Stimulated activated CD4-positive, alpha-beta T cell treated with anti-CD3 and anti-CD28 coated beads, Interleukin-2, amount 100 ng/mL, for 48 hours (primary cell): ENCODE data around the gene NCK2.
A peak's percentile ranks its signal among the peaks of the same experiment; 100 is the strongest.

Source experiments
- DNase-seq, 2 donors: peaks; one replicate each; pipeline ENCODE4 v3.0.0-alpha.2; 2020

The NCK2 gene

DNA sequence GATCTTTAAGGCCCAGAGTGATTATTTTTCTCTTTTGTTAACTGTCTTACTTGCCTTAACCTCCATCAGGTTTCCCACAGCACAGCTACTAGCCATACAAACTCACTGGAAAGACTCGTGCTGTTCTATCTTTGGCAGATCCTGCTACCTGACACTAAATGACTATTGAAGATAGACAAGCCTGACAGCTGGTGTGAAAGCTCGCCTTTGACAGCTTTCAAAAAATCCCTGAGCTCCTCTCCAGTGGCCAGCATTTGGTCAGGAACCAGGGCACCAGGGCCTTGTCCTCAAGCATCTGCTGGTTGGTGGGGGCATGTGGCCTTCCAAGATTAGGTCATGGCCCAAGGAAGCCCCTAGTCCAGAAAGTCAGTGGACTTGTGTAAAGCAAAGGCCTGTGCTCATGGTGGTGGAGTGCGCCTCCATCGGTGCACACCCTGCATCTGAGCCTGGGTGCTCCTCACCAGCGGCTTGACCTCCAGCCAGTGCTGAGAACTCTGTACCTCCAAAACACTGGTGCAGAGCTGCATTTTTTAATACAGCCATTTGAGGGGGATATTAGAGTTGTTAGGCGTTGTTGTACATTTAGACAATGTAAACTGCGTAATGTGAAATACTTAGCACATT, 158.5 kb downstream of the NCK2 start:
- DNase-seq, result no peak

DNA sequence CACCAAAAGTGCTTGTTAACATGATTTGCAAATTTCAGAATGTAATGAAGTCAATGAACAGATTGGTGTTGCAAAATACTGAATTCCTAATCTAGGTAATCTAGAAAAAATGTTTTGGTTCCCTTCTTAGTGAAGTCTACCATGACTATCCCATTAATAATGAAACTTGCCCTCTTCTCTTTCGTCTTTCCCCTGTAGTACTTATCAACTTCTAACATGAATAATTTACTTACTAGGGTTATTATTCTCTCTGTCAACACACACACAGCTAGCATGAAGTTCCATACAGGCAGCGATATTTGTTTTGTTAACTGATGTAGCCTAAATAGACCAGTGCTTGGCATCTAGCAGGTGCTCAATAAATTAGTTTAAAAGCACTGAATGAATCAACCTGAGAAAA, 160.2 kb downstream of the NCK2 start:
- DNase-seq, result no peak

DNA sequence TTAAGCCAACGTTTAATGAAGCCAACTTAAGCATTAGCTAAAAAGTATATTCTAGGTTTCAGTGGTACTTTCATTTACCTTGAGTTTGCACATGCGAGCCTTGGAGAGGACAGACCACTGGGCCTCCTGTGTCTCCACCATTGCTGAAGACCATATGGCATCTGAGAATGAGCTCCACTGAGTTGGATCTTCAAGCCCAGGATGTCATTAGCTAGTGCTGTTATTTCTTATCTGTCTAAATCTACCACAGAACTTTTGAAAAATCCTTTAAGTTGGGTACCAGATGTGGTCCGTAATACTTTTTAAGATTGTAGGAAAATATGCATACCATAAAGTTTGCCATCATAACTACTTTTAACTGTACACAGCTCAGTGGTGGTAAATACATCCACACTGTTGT, 161.8 kb downstream of the NCK2 start:
- no peak for DNase-seq

DNA sequence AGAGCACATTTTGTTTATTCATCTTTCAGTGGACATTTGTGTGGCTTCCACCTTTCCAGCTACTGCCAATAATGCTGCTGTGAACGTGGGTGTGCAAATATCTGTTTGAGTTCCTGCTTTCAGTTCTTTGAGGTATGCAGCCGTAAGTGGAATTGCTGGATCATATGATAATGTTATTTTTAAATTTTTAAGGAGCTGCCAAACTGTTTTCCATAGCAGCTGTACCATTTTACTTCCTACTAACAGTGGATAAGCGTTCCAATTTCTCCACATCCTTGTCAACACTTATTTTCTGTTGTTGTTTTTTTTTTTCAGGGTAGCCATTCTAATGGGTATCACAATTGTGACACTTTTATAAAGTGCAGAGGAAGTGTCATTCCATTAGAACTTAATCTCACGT, 162.5 kb downstream of the NCK2 start:
- DNase-seq, result no peak

DNA sequence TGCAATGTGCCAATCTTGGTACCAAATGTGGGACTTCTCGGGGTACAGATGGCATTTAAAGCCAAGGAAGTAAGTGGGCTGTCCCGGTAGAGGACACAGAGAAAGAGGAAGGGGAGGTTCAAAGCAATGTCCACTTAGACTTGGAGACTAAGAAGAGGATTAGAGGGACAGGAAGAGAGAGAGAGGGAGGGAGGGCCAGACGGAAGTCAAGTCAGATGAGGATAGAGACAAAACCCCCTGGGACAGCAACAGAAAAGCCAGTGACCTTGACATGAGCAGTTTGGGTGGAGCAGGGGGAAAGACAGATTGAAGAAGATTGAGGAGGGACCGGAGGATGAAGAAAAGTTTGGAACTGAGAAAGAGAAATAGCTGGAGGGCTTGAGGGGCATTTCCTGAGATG, 164.5 kb downstream of the NCK2 start:
- no peak for DNase-seq

DNA sequence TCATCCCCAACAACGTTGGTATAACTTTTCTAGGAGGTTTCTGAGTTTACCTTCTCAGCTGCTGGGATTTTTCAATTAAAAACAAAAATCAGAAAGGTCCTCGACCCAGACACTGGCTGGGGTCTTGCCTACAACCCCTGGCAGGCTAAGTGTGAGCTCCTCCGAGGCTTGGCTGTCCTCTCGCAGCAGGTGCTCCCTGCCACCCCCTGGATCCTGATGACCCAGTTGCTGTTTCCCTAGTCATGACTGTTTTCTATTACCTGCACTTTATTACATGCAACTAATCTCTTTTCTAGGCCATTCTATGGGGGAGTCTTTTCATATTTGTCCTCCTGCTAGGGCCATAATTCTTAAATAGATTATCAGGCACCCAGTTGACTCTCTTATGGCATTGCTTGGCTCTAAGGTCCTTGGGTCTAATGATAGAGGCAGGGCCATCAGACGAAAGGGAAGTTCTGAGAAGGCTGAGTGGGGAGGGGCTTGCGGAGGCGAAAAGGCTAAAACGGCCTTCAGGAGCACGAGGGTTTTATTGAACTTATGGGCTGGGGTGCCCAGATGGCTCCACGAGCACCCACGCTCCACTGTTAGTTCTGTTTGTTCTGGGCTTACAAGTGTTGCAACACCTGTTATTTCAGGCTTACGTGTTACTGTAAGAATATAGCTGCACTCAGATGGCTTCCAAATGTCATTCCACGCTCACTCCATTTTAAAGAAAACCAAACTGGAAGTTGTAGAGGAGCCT, 166.0 kb downstream of the NCK2 start:
- DNase-seq, result no peak

DNA sequence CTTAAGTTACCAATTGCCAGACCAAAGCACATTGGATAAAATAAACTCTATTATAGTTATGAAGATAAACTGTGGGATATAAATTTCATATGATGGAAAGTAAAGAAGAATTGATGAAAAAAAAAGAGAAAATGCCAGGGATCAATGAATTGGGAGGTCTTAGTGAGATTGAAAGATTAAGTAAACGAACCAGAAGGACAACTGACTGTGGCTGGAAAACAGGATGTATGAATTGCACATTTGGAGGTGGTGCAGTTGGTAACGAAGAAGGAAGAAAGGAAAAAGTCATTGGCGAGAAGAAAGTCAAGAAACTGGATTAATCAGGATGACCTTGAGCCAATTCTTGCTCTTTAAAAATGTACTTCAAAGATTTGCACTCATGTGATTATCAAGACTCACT, 166.7 kb downstream of the NCK2 start:
- no peak for DNase-seq

DNA sequence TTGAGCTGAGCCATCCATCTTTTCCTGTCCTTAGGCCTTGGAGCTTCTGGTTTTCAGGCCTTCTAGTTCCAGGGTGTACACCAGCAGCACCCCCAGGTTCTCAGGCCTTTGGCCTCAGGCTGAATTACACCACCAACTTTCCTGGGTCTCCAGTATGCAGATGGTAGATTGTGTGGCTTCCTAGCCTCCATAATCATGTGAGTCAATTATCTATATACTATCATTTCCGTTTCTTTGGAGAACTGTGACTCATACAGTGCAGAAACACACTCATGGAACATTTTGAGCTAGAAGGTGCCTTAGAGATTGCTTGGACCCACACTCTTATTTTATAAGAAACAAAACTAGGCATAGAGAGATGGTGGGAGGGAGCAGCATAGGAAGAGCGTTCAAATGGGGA, 167.4 kb downstream of the NCK2 start:
- no peak for DNase-seq

DNA sequence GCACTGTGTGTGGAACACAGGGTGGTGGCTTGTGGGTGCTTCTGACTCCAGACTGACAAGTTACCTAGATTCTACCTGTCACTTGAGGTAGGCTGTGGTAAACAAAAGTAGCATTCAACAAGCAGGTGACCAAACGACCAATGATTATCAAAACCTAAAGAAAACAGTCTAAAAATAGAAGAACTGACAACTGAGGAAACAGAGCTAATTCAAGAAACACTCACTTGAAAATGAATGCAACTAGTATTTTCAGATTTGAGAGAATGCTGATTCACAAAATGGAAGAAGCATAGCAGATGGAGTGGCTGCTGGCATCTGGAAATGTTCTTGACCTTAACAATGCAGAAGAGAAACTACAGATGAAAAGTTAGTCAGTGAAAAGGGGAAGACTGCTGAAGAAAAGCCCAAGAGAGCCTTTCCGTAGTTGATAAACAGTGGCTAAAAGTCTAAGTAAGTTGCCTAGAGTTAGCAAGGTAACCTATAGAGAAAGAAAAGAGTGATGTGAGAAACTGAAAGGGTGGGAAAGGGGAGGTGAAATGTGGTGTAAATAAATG, 170.4 kb downstream of the NCK2 start:
- no peak for DNase-seq

DNA sequence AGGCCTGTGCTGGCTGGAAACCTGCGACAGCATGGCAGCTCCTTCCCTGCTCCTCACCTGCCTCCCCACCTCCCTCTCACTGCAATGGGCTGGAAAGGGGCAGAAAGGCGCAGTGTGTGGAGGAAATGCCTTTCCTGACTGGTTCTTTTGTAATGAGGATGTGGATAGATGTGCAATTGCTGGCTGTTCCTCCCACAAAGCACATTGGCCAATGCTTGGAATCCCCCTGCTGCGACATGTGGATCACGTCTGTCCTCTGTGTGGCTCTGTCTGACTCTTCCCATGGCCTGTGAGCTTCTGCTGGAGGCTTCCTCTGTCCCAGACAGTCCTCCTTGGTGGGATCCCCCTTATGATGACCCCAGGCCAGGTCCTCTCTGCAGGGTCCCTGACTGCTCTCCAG, 172.5 kb downstream of the NCK2 start:
- DNase-seq, result no peak

DNA sequence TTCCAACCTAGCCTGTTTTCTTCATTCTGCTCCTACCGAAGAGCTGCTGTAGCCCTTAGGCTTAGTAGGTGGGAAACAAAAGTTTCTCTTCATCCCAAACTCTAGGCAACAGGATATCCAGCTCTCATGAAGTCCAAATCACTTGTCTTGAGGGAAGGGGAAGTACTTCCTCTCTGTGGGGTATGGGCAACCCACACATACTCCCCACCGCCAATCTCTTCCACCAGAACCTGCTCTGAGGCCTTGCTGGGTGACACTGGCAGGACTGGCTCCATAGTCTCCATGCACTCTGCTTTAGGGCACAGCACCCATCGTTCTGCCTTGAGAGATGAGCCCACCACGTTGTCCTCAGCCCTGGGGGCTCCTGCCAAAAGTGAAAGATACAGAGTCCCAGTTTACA, 173.0 kb downstream of the NCK2 start:
- no peak for DNase-seq

DNA sequence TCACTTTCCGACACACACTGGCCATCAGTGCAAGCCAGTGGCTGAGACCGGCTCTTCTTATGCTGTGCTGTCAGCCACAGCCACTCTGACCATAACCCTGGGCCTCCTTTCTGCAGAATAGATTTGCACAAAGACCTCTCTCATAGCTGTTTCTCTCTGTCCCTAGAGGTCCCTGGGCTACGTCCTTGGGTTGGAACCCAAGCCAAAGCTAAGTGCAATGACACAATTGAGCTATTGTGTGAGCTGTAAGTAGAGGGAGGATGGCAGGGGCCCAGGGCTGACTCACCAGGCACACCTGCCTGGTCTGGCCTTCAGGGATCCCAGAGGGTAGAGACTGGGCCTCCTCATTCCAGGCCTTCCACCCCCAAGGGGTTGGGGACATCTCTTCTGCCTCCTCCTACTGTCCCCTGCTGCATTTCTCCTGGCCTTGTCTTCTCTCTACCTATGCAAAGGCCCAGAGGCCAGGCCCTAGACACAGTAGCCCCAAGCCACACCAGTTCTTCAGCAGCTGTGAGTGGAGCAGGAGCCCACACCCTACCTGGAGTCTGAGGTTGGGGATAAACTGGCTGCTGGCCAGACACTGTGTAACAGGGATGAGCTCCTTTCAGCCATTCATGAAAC, 174.6 kb downstream of the NCK2 start:
- no peak for DNase-seq

DNA sequence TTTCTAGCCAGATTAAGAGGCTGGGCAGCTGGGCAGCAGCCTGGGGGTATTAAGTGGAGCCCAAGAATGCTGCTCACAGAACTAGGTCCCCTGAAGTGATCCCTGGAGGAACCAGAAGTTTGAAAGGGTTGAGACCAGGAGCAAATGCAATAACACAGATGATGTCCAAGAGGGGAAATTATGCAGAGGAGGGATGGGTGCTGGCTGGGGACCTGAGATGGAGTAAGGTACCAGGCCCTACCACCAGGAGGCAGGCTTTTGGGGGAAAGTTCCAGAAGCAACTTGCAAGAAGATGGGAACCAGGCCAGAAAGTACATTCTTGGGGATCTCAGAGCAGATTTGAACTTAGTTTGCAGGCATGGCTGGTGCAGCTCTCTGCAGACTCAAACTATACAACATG, 175.1 kb downstream of the NCK2 start:
- peak; percentile 50 to 52 for DNase-seq

DNA sequence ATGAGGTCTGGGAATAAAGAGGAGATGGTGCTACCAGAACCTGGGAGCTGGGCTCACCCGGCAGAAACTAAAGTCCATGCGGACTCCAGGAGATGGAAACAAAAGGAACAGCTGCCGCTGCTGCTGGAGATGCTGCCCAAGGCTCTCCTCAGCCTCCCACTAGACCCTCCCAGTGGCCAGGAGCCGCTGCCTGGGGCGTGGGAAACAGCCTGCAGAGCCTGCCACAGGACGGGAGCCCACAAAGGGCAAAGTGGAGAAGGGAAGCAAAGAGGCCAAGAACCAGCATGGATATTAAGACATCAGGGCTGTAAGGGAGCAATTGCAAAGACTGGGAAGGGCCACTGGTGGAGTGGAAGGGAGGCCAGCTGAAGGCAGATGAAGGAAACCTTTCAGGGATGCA, 179.6 kb downstream of the NCK2 start:
- no peak for DNase-seq

DNA sequence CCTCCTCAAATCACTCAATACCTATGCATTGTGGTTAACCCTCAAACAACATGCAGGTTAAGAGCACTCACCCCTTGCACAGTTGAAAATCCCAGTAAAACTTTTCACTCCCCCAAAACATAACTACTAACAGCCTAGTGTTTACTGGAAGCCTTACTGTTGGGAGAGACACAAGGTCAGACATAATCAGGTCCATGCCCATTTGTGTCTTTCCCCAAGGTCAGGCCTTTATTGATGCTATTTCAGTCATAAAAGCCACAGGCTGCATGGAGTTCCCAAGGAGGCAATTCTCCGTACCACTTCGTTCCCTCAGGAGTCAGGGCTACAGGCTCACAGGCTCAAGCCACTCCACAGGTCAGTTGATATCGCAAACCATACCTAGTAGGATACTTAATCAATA, 180.2 kb downstream of the NCK2 start:
- no peak for DNase-seq

DNA sequence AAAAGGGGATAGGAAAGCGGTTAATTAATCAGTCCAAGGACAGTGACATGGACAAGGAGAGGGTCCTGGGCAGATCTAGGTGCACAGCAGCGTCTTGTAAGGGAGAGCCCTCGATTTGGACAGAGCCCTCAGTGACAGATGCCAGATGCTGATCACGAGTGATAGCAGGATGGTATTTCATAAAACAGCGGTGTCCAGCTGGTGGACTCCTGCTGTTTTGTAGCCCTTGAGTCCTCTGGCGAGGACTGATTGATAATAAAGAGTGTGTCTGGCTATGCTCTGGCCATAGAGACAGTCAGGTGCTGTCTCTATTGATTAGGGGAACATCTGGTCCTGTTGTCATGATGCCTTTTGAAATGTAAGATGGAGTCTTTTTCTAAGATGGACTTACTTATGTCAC, 180.7 kb downstream of the NCK2 start:
- no peak for DNase-seq

DNA sequence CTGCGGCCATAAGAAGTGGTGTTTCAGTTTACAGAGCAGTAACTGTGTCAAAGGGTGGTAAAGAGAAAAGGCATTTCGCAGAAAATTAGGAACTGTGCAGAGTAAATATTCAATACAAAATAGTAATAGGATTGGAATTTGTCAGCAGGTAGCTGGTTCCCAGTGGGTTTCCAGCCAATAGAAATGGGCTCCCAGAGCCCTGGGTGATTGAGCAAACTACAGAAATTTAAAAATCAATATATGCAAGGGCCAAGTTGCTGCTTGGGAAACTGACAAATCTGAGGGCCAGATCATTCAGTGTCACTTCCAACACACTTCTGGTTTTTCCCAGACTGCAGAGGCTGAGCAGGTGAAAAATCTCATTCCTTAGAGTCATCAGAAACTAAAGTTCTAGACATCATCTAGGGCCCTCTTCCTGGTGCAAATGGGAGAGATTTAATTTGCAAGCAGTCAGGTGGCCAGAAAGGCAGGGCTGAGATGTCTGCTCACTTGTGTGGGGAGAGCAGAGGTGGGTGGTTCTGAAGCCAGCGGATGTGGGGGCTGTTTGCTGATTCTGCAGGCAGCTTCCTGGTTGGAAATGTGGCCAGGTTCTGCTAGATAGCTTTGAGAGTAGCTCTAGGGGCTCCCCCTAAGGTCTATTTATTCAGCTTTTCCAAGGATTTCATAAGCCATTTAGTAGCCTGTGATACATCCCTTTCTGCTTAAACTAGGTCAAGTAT, 182.4 kb downstream of the NCK2 start:
- DNase-seq, result peak in 1 of 2 donors; percentile 37

DNA sequence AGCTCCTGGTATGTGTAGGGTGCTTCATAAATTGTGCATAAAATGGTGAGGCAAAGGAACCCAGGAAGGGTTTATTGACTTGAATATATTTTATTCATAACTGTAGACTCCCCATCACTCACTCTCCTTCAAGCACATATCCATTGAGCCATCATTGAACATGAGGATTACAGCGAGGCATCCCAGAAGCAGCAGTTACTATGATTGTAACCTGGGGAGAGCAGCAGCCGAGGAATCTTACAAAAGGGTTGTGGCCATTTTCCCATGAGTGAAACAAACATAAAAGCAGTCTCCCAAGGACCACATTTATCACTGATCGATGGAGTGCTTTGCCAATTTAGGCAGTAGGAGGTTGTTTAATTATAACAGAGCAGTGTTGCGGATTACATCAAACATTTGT, 183.4 kb downstream of the NCK2 start:
- DNase-seq, result no peak

DNA sequence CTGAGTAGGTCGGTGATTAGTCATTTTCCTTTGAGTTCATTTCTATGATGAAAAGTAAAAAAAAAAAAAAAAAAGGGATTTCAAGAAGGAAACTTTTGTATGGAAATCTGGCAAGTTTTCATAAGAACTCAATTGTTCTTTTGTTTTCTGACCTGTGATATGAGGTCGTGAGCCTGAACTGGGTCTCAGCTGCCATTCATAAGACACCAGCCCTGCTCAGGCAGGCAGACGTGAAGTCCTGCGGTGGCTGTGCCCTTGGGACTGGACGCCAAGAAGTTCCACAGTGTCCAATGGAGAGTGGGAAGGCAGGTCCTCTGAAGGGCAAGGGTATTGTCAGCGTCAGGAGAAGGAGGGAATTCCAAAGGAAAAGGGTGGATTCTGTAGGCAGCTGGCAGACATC, 183.9 kb downstream of the NCK2 start:
- no peak for DNase-seq

DNA sequence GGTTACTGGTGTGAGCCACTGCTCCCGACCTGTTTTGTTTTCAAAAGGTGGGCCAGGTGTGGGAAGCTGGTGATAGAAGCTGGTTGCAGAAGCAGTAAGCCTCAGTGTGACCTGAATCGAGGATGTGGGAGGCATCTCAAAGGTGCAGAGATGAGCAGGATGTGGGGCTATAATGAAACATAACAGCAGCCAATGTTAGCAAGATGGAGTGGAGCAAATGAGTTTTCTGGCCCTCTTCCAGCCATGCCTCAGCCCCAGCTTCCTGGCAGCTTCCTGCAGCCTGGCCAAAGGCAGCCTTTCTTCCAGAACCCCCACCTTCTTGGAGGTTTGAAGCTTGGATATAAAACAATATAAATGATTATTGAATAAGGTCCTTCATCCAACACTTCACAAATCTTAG, 184.8 kb downstream of the NCK2 start:
- DNase-seq, result no peak

DNA sequence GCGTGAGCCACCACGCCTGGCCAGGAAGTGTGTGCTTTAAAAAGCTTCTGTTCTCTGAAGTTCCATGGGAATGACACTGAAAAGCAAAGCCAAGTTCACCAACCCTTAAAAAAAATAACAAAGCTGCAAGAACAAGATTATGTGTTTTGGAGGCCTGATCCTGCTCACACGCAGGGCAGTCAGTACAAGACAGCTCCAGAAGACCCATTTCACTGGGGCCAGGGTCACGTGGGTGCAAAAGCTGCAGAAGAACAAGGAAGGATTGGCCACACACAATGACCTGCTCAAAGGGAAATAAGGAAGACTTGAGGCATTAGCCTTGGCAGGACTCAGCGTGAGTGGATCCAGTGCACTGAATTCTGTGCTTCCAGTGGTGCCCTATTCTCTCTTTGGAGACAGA, 187.9 kb downstream of the NCK2 start:
- no peak for DNase-seq

DNA sequence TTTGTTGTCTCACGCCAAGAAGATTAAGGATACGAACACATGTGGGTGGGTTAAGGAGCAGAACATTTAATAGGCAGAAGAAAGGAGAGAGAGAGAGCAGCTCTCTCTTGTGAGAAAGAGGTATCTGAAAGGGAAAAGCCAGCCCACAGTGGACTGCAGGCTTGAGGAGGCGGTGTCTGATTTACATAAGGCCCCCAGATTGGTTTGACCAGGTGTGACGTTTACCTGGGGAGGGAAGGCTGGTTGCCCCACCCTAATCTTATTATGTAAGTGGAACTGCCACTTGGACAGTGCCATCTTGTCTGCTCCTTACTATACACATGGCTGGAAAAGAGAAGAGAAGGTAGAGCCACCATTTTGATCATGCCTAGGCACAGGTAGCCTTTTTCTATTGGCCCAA, 189.2 kb downstream of the NCK2 start:
- no peak for DNase-seq

DNA sequence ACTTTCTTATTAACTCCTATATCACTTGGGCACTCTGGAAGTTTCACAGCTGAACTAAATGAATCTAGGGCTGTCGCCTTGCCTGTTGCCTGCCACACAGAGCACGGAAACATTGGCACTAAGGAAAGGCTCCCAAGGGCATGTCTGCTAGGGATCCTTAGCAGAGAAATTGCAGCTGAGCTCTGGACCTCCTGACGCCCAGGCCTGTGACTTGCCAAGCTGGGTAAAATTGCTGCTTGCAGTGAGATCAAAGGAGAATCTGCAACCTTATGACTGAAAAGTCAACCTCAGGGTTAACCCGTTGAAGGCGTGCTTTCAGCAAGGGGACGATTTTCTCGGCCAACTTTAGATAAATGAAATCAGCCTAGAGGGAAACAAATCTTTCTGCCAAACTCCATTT, 189.8 kb downstream of the NCK2 start:
- peak in 1 of 2 donors; percentile 23 for DNase-seq

DNA sequence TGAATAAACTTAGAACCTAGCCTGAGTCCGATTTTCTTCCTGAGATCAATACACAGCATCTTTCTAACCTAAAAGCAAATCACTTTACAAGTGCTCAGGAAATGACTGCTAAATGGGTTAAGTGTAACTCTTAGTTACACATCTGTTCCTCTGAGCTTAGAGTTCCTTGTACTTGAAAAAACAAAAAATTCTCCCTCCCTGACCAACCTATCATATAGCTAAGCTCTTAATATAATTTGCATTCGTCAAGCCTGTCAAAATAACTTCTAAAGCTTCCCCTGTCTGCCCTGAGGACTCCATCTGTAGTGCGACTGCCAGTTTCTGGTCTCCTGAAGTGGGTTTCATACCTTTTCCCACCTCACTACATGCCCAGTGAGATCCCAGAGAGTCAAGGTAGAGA, 190.4 kb downstream of the NCK2 start:
- no peak for DNase-seq
